Stimulated activated CD8-positive, alpha-beta memory T cell treated with anti-CD3 and anti-CD28 coated beads, Interleukin-4, amount 100 ng/mL, for 48 hours (primary cell): Measurements from ENCODE around the gene FGD6.
"Not testable (repeated sequence)": the region's sequence is repeated elsewhere in the genome, so short reads cannot be mapped to it uniquely, and the experiment has no call there.

Source experiments
- DNase-seq: peaks from one replicate; pipeline ENCODE4 v3.0.0-alpha.2; 2020

Gene FGD6

DNA sequence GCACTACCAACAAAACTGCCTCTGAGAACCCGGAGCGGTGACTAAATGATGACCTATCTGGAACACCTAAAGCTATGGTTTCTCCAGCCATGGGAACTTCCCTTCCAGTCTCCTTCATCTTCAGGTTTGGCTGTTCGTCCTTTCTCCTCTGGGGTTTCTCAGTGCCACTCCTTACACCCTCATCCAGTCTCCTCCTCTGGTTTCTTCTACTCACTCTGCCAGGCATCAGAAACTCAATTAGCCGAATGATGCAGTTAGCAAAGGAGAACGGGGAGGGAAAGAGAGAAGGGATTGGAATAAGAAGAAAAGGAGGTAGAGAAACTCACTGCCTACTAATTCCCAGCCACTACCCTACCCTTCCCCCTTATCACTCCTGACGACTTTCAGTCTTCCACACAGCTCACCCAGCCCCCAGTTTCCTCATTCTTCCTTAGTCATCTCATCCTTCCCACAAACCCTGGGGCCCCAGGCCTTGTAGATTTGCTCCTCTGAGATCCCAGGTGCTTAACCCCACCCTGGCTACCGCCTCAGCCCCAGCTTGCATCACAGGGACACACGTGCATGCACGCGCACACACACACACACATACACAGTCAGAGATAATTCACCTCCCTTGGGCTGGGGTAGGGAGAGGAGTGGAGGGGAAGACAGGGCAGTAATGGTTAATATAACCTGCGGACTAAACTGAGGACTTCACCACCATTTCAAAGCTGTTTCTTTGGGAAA lies 13.0 kb downstream of the FGD6 start:
- no peak for DNase-seq

DNA sequence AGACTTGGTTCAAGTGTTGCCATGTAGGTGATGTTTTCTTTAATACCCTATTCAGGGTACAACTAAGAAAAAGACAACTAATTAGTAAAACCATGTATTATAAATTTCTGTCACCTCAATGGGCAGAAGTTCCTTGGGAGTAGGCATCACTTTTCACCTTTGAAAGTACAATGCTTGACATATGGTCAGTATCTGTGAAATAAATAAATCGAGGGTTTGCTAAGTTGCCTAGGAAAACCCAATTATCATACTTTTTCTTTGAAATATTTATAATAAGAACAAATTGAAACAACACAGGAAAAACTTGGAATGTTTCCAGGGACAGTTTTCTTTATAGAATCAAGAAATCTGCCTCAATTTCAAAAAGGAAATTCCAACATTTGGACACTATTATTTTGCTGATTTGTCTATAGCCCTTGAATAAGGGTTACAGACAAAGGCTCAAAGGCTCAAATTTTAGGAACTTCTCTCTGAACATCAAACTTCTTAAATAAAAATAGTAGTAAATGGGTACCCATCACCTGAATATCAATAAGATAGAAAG lies 13.7 kb downstream of the FGD6 start:
- DNase-seq = no peak

DNA sequence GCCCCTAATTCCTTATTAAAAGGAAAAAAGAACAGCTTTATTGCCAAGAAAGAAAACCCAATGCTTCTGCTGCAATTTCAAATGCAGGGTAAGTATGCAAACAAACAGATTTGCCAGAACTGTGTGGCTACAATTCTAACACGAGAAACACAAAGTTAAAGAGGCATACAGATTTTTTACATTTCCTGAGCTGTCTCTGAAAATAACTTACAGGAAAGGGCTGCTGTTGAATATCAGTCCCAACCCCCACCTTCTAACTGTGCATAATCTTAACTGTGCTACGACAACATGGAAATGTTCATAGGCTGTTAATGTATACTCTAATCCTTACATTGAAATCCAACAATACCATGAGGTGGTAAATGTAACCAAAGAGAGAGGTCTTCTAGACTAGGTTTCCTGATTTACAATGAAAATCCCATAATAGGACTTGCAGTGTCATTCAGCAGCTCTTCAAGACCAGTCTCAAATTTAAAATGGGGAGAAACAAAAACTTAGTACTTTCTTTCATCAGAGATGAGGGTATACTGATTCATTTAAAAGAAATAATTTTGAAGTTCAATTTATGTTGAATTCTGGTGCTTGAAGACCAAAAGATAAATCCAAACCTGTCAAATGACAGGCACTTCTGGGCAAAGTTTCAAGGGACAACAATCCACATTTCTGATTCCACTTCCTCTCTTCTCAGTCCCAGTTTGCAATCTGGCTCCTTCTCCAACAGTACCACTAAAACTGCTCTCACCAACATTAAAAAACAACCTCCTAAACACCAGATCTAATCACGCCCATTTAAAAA lies 14.4 kb downstream of the FGD6 start:
- no peak for DNase-seq

DNA sequence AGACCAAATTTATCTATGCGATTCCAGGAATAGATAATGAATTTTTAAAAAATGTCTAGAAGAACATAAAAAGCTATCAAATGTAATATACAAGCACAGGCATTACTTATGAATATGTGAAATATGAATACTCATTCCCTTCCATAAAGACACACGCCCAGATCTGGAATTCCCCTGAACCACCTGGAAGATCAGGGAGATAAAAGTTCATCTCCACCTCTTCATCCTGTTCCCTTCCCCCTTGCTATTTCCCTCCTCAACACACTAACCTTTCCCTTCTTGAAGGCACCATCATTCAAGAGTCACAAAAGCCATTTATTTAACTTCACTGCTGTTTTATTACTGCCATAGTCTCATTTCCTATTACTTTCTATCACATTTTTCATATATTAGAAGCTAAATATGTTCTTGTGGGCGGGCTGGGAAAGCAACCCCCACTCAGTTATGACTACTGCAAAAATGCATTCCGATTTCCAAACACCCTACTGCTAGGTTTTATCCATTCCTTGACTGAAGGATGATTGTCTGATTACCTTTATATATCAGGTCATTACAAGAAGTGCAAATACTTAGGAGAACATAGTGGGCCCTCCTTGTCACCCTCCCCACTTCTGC lies 16.1 kb downstream of the FGD6 start:
- DNase-seq = no peak

DNA sequence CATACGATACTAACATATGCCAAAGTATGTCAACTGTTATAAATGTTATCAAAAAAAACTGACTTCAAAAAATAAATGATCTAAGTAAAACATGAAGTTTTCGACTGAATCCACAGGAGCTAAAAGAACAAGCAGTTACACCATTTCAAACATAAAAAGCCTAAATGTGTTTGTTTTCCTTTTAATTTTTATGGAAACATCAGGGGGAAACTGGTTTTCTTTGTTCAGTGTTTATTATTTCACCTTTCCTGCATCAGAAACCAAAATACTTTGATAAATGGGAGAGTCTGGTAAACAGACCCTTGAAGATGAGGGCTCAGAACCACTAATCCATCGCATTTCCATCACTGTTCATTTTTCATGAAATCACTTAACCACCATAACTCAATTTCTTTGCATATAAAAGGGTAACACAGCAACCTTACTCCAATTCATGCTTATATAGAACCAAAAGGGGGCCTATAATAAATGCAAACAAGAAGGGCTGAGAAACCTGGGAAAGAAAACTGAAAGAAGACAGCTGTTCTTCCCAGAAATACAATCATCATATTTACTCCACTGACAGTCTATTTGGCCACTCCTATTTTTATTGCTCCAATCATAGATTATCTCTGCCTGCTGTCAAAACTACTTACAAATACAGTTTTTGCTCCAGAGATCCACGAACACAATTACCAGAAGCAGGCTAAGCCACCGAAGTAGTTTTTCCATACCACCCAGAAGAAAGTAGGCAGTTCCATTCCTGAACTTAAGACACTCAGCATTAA lies 17.0 kb downstream of the FGD6 start:
- no peak for DNase-seq

DNA sequence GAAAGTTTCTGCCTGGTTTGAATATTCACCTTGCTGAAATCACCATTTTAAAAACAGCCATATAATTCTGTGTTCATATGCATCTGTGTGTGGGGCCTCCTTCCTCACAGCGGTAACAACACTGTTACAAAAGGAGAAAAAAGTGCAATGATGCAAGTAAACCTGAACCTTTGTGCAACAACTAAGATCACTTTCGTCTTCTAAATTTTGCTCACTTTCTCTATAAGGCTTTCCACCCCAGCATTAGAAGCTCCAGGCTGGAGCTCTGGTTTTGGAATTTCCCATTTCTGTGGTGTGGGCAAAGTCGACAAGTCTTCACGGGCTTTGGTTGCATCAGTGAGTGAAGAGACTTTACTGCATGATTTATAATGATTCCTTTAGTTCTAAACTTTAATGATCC lies 18.4 kb downstream of the FGD6 start:
- DNase-seq = no peak

DNA sequence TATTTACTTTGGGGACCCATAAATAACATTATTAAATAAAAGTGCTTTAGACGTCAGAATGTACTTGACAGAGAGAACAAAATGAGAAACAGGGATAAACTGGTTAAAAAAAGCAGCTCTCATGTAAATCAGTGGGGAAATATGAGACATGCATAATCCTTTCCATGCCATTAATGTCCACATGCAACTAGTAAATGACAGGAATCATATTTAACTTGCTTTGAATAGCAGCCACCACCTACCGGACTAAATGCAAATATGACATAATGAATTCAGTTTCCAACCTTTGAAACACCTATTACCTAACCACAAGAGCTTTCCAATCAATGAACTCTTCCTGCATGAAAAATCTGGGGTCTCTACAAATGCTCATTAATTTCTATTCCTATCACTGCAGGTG lies 19.6 kb downstream of the FGD6 start:
- DNase-seq = no peak

DNA sequence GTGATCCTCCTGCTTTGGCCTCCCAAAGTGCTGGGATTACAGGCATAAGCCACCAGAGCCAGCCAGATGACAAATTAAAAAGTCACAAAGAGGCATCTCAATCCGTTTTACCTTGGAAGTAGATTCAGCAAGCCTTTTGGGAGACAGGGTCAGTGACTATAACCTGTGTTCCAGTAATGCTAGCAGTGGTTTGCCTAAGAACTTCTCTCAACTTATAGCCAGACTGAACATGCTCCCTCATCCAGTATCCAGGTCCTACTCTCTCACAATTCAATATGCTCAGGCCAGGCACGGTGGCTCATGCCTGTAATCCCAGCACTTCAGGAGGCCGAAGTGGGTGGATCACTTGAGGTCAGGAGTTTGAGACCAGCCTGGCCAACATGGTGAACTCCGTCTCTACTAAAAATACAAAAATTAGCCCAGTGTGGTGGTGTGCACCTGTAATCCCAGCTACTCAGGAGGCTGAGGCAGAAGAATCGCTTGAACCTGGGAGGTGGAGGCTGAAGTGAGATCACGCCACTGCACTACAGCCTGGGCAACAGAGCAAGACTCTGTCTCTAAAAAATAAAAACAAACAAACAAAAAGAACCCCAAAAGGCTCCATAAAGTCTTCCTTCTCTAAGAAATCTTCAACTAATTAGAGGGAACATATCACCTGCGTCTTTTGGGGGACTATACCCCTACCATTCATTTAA lies 20.2 kb downstream of the FGD6 start:
- DNase-seq = not testable (repeated sequence)

DNA sequence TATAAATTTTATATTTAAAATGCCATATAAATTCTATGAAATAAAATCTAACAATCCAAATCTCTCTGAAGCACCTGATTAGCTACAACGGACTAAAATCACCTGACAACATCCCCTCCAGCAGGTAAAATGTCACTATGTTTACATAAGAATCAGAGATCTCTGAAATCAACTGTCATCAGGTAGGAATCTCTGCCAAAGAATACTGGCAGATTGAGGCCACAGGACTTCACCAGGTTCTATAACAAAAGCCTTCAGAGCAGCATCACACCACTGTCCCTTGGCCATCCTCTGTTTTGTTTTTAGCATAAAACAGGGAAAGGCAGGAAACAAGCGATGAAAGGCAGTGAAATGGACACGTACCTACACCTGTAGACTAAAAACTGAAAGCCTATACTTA lies 22.1 kb downstream of the FGD6 start:
- DNase-seq = no peak

DNA sequence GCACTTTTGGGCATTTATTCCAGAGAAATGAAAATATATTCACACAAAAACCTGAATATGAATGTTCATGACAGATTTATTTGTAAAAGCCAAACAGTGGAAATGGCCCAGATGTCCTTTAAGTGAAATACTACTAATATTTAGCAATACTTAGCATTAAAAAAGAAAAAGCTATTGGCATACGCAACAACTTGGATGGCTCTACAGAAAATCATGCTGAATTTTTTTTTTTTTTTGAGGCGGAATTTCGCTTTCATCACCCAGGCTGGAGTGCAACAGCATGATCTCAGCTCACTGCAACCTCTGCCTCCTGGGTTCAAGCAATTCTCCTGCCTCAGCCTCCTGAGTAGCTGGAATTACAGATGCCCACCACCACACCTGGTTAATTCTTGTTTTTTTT lies 24.1 kb downstream of the FGD6 start:
- DNase-seq = no peak

DNA sequence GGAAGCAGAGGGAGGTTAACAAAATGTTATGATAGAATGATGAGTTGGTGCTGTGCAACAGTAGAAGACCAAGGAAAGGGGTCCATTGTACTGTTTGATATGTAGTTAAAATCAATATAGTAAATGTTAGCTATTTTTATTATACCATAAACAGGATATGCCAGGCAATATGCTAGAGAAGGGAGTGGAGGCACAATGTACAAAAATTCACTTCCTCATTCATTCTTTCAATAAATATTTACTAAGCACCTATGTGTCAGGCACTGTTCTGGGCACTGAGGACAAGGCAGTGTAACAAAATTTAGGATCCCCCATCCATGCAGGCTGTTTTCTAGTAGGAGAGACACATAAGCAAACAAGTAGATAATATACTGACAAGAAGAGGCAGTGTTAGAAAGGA lies 25.0 kb downstream of the FGD6 start:
- DNase-seq = no peak

DNA sequence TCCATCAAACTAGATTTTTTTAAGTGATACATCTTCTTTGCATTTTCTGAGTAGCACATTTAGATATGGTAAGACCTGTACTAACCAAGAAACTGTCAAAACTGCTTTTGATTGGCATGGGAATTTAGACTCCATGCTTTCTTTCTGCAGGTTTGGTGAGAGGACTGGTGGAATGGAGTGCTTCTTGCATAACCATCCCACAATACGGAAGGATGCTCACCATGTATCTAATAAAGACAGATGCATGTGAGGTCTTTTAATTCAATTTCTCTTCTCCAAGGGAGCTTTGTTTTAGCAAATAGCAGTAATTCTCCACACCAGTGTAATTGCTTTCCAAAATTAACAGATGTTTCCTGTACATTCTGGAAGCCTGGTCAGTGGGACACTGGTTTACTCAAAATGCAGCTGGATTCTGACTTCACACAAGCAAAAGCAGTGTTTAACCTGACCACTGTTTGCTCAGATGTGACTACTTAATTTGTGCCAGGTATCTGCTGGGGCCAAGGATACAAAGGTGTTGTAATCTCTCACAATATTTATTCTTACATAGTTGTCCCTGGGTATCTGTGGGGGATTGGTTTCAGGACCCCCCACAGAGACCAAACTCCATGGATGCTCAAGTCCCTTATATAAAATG lies 26.1 kb downstream of the FGD6 start:
- no peak for DNase-seq

DNA sequence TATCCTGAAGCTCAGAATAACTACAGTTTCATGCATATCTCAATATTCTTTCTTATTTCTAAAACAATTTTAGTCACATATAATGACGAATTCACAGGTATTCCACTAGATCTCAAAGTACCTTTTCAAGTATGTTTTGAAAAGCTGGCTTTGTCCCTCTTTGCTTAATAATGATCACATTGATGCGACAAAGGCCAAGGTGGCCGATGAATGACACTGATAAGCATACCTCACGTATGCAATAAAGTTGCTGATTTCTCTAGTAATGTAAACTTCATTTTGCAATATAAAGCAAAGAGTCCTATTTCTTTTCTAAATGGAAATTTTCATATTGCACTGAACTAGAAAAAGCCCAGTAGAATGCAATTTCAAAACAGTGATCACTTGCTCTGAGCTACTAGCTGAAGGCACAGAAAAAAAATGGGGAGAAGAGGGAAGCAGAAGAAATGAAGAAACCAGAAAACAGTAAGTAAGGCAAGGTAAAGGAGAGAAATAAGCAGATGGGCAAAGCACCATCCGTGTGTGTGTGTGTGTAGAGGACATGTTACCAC lies 29.3 kb downstream of the FGD6 start:
- no peak for DNase-seq

DNA sequence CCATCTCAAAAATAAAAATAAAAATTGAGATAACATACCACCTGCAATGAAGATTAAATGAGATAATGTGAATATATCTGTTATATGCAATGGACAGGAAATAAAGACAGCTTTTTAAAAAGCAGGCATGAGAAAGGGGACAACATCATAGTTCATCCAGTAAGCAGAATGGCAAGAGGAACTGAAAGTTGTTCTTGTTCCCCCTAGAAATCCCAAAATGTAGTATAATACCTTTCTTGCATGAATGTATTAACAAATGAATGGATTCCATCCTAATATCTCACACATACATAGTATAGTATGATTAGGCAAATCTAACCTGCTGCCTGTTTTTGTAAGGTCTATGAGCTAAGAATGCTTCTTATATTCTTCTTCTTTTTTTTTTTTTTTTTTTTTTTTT lies 31.4 kb downstream of the FGD6 start:
- DNase-seq = no peak

DNA sequence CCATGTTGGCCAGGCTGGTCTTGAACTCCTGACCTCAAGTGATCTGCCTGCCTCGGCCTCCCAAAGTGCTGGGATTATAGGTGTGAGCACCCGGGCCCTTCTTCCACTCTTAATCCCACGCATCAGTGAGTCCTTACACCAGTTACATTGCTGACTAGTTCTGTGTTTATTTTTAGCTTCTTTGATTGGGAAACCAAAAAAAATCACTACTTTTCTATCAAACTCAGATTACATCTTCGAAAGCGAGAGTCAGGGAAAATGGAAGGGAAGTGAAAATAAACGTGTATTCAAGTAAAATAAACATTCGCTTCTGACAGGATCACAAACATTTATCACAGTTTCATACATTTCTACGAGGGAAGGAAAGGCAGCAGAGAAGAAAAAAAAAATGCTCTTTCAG lies 32.2 kb downstream of the FGD6 start:
- no peak for DNase-seq

DNA sequence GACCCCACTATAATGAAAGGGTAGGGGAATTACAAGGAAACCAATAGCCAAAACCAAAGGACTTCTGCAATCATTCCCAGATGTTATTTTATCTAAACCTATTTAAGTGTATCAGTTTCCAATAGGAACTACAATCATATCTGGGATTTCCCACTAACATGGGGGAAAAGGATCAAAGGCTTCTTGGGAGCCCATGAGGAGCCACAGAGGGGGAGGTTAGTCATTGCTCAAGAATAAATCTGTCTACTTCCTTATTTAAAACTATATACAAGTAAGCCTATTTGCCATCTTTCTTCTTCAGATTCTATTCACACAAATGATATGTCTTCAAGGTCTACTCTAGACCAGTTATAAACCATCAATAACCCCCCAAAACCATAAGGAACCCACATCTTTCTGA lies 33.1 kb downstream of the FGD6 start:
- DNase-seq = no peak

DNA sequence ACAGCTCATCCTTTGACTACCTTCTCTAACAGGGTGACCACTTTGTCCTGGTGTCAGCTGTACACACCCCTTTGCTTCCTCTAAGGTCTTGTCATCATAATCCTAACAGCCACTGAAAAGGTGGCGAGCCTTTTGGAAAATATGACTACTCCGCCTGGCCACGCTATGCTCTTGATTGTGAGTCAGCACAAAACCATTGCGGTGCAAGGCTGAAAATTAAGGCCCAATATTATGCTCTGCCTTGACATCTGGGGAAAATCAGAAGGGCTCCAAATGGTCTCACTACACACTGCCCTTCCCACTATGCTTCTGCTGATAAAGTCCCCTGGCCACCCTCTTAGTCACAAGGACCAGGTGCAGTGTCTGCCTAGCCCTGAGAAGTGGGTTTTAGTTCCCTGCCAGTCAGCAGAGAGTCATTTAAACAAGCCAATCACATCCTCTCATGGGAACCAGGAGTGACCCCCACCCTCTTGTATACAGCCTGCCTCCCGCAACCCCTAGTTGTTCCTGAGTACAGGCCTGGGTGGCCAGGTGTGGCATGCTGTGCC lies 34.3 kb downstream of the FGD6 start:
- no peak for DNase-seq

DNA sequence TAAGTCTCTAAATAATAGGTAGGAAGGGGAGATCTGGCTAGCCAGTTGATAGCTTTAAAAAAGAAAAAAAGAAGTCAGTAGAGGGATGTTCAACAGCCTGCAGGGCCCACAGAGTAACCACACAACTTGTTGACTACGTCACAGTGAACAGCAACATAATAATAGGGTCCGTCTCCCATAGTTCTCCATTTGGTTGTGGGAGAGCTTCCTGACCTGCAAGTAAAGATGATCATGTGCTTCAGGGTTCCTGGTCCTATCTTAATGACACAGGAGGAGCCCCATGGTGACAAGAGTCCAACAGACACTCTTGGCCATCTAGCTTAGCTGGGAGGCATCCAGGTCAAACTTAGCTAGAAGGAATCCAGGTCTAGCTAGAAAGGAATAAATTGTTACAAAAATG lies 36.2 kb downstream of the FGD6 start:
- DNase-seq = no peak

DNA sequence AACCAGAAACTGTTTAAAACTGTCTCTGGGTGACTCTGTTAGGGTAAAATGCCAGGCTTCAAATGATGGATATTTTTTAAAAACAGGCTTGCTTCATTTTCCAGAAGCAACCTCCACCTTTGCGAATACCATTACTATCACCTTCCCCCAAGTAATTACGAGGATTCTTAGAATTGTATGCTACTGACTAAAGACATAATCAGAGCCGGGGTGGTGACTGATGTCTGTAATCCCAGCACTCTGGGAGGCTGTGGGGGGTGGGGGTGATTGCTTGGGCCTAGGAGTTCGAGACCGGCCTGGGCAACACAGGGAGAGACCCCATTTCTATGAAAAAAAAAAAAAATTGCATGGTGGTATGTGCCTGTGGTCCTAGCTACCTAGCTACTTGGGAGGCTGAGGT lies 38.3 kb downstream of the FGD6 start:
- no peak for DNase-seq

DNA sequence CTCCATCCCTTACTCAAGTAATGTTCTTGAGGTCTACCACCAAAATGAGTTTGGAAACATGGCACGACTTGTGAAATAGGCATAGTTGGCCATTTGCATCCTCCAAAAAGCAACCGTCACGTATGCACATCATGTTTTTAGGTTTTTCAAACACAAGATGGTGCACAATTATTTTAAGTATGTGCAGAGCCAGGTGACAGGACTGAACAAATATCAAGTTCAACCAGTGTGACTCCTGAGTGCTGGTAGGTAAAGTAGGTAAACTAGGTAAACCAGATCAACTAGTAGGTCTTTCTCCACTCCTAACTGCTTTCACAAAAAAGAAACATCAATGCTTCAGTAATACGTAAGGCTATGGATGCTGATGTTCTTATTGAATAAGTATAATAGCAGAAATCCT lies 39.1 kb downstream of the FGD6 start:
- DNase-seq = no peak

DNA sequence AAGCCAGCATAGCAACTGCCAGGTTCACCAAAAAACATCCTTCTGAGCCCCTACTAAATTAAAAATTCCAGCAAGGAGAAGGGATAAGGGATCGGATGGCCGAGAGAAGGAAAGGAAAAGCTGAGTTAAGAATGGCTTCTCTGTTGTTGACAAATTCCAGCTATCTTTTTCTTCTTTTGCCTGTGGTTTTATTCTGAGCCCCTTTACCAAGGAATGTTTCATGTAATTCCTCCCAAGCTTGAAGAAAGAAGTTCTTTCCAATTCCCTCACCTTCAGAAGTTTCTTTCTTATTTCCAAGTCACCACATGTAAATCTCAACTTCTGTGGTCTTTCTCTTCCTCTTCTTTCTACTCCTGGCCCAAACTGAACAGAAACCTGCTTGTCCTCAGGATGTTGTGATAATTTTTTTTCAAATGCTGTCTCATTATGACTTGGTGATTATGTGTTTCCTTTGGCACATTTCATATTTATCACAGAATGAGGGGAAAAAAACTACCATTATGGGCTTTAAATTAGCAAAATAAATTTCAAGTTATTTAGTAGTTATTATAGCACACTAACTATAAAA lies 40.0 kb downstream of the FGD6 start:
- DNase-seq = no peak
